ENCODE measurements around the gene EEF2KMT. TPM values are rescaled to one million over a fixed set of nuclear protein-coding genes. Genes with fewer than 3 reads are reported as not detected.
A peak's percentile ranks its signal among the peaks of the same experiment; 100 is the strongest.

EEF2KMT gene
- total and polyA plus RNA-seq, 2 of the 13 experiments (the other 11 are each of a cell fraction or from before 2014, with no cell fraction given), result 10.7 to 26.9 TPM

DNA sequence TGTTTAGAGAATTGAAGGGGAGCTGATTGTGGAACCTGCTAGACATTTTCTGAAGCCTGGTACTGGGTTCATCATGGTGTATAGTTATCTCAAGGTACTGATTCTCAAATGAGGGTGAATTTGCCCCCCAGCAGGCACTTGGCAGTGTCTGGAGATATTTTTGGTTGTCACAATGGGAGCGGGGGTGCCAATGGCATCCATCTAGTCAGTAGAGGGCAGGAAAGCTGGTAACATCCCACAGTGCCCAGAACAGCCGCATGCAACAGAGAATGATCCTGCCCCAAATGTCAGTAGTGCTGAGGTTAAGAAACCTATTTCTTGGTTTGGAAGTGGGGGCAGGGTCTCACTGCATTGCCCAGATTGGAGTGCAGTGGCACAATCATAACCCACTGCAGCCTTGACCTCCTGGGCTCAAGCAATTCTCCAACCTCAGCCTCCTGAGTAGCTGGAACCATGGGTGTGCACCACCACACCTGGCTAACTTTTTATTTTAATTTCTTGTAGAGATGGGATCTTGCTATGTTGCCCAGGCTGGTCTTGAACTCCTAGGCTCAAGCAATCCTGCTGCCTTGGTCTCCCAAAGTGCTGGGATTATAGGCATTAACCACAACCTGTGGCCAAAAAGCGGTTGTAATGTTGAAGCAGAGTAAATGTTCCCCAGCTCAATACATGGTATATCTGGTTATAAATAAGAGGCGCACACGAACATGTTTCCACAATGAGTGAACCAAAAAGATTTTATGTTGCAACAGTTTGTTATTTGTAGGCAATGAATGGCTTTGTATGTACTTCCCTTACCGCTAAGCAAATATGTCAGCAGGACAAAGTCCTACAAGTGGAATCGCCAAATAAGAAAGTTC is 46.4 kb upstream of the EEF2KMT start (continued):
- TF ChIP-seq HNF1B (CRISPR knock-in tag; IDR thresholded peaks at IDR 0.05) (no peak), GATAD2A (CRISPR knock-in tag; IDR thresholded peaks at IDR 0.05) (peak; percentile 99), ZNF878 (CRISPR knock-in tag; IDR thresholded peaks at IDR 0.05) (no peak), HHEX (CRISPR knock-in tag; IDR thresholded peaks at IDR 0.05) (peak; percentile 85), SPEN (CRISPR knock-in tag; IDR thresholded peaks at IDR 0.05; ENCODE audit: low read depth) (0 out of 2 replicates have a peak, but pooled peaks have one; percentile 40), SRSF4 (IDR thresholded peaks at IDR 0.05; ENCODE audit: low read depth, low read length, poor library complexity, severe bottlenecking) (no peak), MZF1 (CRISPR knock-in tag; IDR thresholded peaks at IDR 0.05; ENCODE audit: borderline replicate concordance) (no peak), ATF7-NPFF (CRISPR knock-in tag; IDR thresholded peaks at IDR 0.05; ENCODE audit: low read depth) (no peak), POGK (CRISPR knock-in tag; conservative IDR thresholded peaks at IDR 0.05) (no peak), ZNF263 (CRISPR knock-in tag; IDR thresholded peaks at IDR 0.05) (0 out of 2 replicates have a peak, but pooled peaks have one; percentile 38), BCL6 (CRISPR knock-in tag; IDR thresholded peaks at IDR 0.05) (peak; percentile 79), GATA4 (IDR thresholded peaks at IDR 0.05; ENCODE audit: borderline replicate concordance, low read depth) (no peak; the same call in 1 of the 2 replicates), CBX1 (IDR thresholded peaks at IDR 0.05; ENCODE audit: low read depth) (peak; percentile 64)
- TF ChIP-seq, protein P1, sequence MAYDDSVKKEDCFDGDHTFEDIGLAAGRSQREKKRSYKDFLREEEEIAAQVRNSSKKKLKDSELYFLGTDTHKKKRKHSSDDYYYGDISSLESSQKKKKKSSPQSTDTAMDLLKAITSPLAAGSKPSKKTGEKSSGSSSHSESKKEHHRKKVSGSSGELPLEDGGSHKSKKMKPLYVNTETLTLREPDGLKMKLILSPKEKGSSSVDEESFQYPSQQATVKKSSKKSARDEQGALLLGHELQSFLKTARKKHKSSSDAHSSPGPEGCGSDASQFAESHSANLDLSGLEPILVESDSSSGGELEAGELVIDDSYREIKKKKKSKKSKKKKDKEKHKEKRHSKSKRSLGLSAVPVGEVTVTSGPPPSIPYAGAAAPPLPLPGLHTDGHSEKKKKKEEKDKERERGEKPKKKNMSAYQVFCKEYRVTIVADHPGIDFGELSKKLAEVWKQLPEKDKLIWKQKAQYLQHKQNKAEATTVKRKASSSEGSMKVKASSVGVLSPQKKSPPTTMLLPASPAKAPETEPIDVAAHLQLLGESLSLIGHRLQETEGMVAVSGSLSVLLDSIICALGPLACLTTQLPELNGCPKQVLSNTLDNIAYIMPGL (CRISPR knock-in tag; IDR thresholded peaks at IDR 0.05; ENCODE audit: borderline replicate concordance in 1 of 2, low read depth in 1 of 2), result no peak
- TF ChIP-seq, protein P2, sequence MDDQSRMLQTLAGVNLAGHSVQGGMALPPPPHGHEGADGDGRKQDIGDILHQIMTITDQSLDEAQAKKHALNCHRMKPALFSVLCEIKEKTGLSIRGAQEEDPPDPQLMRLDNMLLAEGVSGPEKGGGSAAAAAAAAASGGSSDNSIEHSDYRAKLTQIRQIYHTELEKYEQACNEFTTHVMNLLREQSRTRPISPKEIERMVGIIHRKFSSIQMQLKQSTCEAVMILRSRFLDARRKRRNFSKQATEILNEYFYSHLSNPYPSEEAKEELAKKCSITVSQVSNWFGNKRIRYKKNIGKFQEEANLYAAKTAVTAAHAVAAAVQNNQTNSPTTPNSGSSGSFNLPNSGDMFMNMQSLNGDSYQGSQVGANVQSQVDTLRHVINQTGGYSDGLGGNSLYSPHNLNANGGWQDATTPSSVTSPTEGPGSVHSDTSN (CRISPR knock-in tag; IDR thresholded peaks at IDR 0.05; ENCODE audit: borderline replicate concordance), result no peak
